Erythroblast (primary cell): Measurements from ENCODE around the gene P2RX6.

ENCODE experiments used
- GATA1 ChIP-seq: IDR thresholded peaks from 2 replicates; pipeline ENCODE4 v1.6.1; 2011; ENCODE audit warnings: low read depth, mild to moderate bottlenecking, control low read depth, low read length, moderate library complexity
- POLR2A ChIP-seq: IDR thresholded peaks from 2 replicates; pipeline ENCODE4 v1.6.1; 2011; ENCODE audit warnings: mild to moderate bottlenecking, low read length

DNA sequence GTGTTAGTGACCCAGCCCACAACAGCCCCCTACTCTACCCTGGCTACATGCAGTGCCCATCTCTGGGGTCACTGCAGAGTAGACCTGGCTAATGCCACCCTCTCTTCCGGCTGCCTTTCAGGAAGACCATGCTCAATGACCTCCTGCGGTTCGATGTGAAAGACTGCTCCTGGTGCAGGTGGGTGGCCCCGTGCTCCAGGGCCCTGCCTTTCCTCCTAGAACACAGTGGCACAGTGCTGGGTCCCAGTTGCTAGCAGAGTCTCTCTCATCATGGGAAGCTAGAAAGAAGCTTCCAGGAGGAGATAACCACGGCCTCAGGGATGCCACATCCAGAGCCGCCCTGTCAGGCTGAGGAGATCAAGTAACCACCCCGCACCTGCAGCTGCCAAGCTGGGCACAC lies 29.2 kb upstream of the P2RX6 start:
- TF ChIP-seq POLR2A (no peak), GATA1 (no peak)
